Measurements from ENCODE around the gene CISH.

Gene CISH, protein sequence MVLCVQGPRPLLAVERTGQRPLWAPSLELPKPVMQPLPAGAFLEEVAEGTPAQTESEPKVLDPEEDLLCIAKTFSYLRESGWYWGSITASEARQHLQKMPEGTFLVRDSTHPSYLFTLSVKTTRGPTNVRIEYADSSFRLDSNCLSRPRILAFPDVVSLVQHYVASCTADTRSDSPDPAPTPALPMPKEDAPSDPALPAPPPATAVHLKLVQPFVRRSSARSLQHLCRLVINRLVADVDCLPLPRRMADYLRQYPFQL

DNA sequence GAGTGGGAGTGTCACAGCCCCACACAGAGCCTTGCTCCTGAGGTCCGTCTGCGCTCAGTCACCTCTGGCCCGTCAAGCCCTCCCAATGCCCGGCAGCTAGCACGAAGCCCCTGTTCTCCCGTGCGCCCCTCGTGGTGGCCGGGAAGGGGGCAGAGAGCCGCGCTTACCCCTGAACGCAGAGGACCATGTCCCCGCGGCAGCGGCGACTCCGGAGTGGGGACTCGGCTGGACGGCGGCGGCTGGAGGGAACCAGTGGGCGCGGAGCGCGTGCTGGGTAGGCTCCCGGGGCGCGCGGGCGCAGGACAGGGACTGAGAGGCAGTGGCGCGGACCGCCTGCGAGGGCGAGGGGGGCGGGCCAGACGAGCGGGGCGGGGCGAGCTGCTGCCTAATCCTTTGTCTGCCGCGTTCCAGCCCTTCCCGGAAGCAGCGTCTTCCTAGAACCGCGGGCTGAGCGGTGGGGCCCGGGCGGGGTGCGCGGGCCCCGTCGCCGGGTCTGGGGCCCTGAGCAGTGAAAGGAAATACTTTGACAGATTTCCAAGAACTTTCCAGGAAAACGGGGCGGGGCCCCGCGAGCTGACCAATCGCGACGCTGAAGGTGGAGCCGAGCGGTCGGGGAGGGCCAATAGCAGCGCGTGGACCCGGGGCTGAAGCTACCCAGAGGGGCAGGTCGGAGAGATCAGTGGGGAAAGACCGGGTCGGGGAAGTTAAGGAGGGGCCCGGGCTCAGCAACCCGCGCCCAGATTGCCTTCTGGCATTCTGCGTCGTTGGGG lies at the start of gene CISH:
Gene CISH, minus strand, starts transcription at position 311 of the 770 bp plus-strand sequence. Its CDS starts 124 bp downstream, at position 187.
- Histone ChIP-seq H3K4me3 (ENCODE audit: low read depth, low read length) (peak within 1 kb of the TSS; percentile 73), H3K27ac (peak within 1 kb of the TSS; percentile 85), H3K9me3 (ENCODE audit: severe bottlenecking) (no peaks in the 10 kb centered on the region), H3K27me3 (ENCODE audit: insufficient read depth, low read depth, severe bottlenecking) (no peaks in the 10 kb centered on the region), H3K36me3 (peaks cover 20% of the 10 kb centered on the region)
- TF ChIP-seq, protein P1, sequence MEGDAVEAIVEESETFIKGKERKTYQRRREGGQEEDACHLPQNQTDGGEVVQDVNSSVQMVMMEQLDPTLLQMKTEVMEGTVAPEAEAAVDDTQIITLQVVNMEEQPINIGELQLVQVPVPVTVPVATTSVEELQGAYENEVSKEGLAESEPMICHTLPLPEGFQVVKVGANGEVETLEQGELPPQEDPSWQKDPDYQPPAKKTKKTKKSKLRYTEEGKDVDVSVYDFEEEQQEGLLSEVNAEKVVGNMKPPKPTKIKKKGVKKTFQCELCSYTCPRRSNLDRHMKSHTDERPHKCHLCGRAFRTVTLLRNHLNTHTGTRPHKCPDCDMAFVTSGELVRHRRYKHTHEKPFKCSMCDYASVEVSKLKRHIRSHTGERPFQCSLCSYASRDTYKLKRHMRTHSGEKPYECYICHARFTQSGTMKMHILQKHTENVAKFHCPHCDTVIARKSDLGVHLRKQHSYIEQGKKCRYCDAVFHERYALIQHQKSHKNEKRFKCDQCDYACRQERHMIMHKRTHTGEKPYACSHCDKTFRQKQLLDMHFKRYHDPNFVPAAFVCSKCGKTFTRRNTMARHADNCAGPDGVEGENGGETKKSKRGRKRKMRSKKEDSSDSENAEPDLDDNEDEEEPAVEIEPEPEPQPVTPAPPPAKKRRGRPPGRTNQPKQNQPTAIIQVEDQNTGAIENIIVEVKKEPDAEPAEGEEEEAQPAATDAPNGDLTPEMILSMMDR (IDR thresholded peaks at IDR 0.05; ENCODE audit: low read depth, low read length) = peak; percentile 56; the same call in 1 of the 2 replicates
- DNase-seq = peak; percentile 97

DNA sequence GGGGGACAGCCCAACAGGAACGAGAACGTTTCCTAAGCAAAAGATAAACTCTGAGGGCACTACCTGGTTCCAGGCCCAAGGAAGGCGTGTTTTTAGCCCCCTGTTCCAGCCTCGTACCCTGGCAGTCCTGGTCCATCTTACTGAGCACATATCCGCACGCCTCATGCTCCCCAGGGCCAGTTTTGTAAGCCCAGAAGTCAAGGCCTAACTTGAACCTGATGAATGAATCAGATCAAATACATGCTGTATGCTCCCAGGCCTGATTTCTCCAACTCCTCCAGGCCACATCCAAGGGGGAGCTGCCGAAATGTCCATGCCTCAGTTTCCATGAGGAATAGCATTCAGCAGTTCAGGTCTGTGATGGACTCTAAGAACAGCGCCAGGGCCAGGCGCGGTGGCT lies 48.8 kb upstream of the CISH start:
- Histone ChIP-seq H3K36me3 (no peaks in the 10 kb centered on the region), H3K4me3 (ENCODE audit: low read depth, low read length) (no peak overlapping the region), H3K9me3 (ENCODE audit: severe bottlenecking) (no peaks in the 10 kb centered on the region), H3K27me3 (ENCODE audit: insufficient read depth, low read depth, severe bottlenecking) (no peaks in the 10 kb centered on the region), H3K27ac (no peak overlapping the region)
- no peak for DNase-seq
- TF ChIP-seq, protein P1 (IDR thresholded peaks at IDR 0.05; ENCODE audit: low read depth, low read length) = no peak

DNA sequence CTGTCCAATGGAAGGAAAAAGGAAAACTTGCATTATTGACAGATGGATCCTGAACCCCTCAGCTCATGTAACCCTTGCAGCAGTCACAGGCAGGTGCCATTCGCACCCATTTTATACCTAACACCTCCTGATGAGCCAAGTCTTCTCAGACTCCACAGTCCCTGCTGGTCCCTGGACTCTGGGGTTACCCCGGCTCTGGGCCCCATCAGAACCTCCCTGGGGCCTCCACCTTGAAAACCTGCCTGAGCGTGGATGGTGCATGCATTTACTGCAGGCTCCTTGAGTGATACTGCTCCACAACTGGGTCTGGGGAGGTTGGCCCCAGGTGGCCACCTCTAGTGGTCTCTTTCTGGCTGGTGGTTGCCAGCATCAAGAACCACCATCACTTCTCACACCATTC lies 47.3 kb upstream of the CISH start:
- H3K27ac ChIP-seq = no peak overlapping the region
- H3K27me3 ChIP-seq (ENCODE audit: insufficient read depth, low read depth, severe bottlenecking) = no peaks in the 10 kb centered on the region
- TF ChIP-seq, protein P1 (IDR thresholded peaks at IDR 0.05; ENCODE audit: low read depth, low read length) = no peak
- DNase-seq = no peak
- H3K4me3 ChIP-seq (ENCODE audit: low read depth, low read length) = no peak overlapping the region
- H3K9me3 ChIP-seq (ENCODE audit: severe bottlenecking) = no peaks in the 10 kb centered on the region
- H3K36me3 ChIP-seq = no peaks in the 10 kb centered on the region

DNA sequence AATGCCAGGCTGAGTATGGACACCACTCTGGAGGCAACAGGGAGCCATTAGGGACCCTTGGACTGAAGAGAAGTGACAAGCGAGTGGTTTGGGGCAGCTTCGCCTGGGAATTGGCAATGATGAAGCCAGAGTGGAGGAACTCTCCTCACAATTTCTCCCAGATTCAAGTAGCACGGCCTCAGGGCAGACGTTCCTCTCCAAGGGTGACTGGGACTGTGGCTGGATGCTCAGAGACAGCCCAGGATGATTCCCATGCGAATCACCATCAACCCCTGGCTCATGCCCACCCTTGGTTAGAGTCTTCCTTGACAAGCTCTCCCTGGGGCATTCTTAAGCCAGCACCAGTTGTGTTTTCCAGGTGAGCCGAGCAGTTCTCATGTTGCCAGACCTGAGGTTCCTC lies 46.8 kb upstream of the CISH start:
- Histone ChIP-seq H3K9me3 (ENCODE audit: severe bottlenecking) (no peaks in the 10 kb centered on the region), H3K36me3 (no peaks in the 10 kb centered on the region), H3K27me3 (ENCODE audit: insufficient read depth, low read depth, severe bottlenecking) (no peaks in the 10 kb centered on the region), H3K4me3 (ENCODE audit: low read depth, low read length) (no peak overlapping the region), H3K27ac (no peak overlapping the region)
- TF ChIP-seq, protein P1 (IDR thresholded peaks at IDR 0.05; ENCODE audit: low read depth, low read length) = no peak
- no peak for DNase-seq

DNA sequence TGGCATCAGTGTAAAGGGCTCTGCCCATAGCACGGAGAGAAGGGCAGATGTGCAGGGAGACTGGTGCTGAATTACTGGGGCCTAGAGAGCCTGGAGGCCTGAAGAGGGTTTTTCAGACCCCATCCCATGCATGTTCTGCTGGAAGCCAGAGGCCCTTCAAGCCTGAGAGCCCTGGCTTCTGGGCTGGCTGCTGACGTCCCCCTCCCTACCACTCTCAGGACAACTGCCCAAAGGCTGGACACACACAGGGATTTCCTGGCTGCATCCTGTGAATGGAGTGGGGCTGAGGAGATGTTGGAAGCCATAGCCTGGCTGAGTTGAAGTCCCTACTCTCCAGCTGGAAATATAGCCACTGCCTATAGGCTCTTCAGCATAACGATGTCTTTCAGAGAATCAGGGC lies 46.2 kb upstream of the CISH start:
- no peak for DNase-seq
- H3K27me3 ChIP-seq (ENCODE audit: insufficient read depth, low read depth, severe bottlenecking) = no peaks in the 10 kb centered on the region
- H3K27ac ChIP-seq = no peak overlapping the region
- no peaks in the 10 kb centered on the region for H3K36me3 ChIP-seq
- no peaks in the 10 kb centered on the region for H3K9me3 ChIP-seq (ENCODE audit: severe bottlenecking)
- TF ChIP-seq, protein P1 (IDR thresholded peaks at IDR 0.05; ENCODE audit: low read depth, low read length) = no peak
- no peak overlapping the region for H3K4me3 ChIP-seq (ENCODE audit: low read depth, low read length)
